Transverse colon (tissue), 3 donors: ENCODE data around the gene ENOX1.

Experiments used
- POLR2A ChIP-seq: fragments of 450-650 bp; IDR thresholded peaks from one replicate; pipeline ENCODE4 v1.6.1; 2016; ENCODE audit warnings: antibody characterized with exemption, mild to moderate bottlenecking, moderate library complexity
- TF ChIP-seq, protein P1 (sequence below), 5 experiments: fragments of 200-600 bp in 3 of 5; fragments of 450-650 bp in 2 of 5; sonication (generic) in 3 of 5; IDR thresholded peaks; 1 replicate in 2 of 5; 2 replicates in 3 of 5; pipeline ENCODE4 v1.5.1; 2016 to 2017; ENCODE audit warnings: antibody characterized with exemption in 5 of 5, inconsistent platforms in 3 of 5, mild to moderate bottlenecking in 2 of 5, moderate library complexity in 1 of 5

DNA sequence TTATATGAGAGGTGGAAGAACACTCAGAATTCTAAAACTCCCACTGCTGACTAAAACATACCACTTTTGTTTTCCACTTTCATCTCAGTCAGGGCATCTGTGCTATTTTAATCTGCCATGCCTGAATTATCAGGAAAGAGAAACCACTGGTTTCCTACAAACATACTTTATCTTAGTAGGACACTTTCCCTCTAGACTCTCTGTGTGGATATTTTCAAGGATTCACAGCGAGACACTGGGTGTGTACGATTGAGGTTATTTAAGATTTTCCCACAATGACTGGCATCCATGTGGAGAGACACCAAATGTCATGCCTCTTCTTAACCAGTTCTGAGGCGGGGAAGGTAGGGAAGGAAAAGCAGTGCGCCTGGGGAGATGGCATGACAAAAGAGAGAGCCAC lies 212.2 kb downstream of the ENOX1 start:
- TF ChIP-seq, protein P1, sequence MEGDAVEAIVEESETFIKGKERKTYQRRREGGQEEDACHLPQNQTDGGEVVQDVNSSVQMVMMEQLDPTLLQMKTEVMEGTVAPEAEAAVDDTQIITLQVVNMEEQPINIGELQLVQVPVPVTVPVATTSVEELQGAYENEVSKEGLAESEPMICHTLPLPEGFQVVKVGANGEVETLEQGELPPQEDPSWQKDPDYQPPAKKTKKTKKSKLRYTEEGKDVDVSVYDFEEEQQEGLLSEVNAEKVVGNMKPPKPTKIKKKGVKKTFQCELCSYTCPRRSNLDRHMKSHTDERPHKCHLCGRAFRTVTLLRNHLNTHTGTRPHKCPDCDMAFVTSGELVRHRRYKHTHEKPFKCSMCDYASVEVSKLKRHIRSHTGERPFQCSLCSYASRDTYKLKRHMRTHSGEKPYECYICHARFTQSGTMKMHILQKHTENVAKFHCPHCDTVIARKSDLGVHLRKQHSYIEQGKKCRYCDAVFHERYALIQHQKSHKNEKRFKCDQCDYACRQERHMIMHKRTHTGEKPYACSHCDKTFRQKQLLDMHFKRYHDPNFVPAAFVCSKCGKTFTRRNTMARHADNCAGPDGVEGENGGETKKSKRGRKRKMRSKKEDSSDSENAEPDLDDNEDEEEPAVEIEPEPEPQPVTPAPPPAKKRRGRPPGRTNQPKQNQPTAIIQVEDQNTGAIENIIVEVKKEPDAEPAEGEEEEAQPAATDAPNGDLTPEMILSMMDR (IDR thresholded peaks at IDR 0.05) = no peak
- TF ChIP-seq POLR2A = no peak
